PFSK-1 (cell line): ENCODE data around the gene E2F3.

Source experiments
- FOXP2 ChIP-seq: optimal IDR thresholded peaks from 2 replicates; pipeline ENCODE3; 2011; ENCODE audit warnings: borderline replicate concordance, control low read depth, inconsistent platforms; ENCODE audit not compliant: insufficient read depth; ENCODE audit errors: extremely low read length, extremely low read depth
- POLR2AphosphoS5 ChIP-seq: IDR thresholded peaks from 2 replicates; pipeline ENCODE4 v1.6.1; 2012; ENCODE audit warnings: low read depth, mild to moderate bottlenecking, control low read depth, low read length, moderate library complexity
- REST ChIP-seq, 2 experiments: IDR thresholded peaks; 2 replicates each; pipeline versions ENCODE4 v1.6.1 to v1.8.0; 2011 to 2012; ENCODE audit warnings: low read depth in 2 of 2, low read length in 2 of 2, control low read depth in 1 of 2, inconsistent platforms in 1 of 2, mild to moderate bottlenecking in 1 of 2, moderate library complexity in 1 of 2; ENCODE audit not compliant: insufficient read depth in 1 of 2
- SIN3A ChIP-seq: IDR thresholded peaks from 2 replicates; pipeline ENCODE4 v1.6.1; 2012; ENCODE audit warnings: mild to moderate bottlenecking, low read length, moderate library complexity, borderline replicate concordance; ENCODE audit not compliant: insufficient read depth
- TAF1 ChIP-seq: IDR thresholded peaks from 2 replicates; pipeline ENCODE4 v1.6.1; 2012; ENCODE audit warnings: low read length, control low read depth, borderline replicate concordance; ENCODE audit not compliant: insufficient read depth

E2F3 gene

GRCh38 chr6:20409427-20409971 is 7.8 kb downstream of the E2F3 start:
- TF ChIP-seq POLR2AphosphoS5 = no peak
- TF ChIP-seq SIN3A = no peak
- no peak for TF ChIP-seq TAF1
- no peak for TF ChIP-seq REST (IDR thresholded peaks at IDR 0.05; ENCODE audit: insufficient read depth in 1 of 2, low read depth in 2 of 2, low read length in 2 of 2)
- no peak for TF ChIP-seq FOXP2

- no peak for TF ChIP-seq POLR2AphosphoS5
Observed at GRCh38 chr6:20411544-20411943, 9.9 kb downstream of the E2F3 start.

GRCh38 chr6:20411953-20412681 is 10.4 kb downstream of the E2F3 start:
- no peak for TF ChIP-seq SIN3A
- TF ChIP-seq TAF1 = no peak
- TF ChIP-seq POLR2AphosphoS5 = no peak
- TF ChIP-seq FOXP2 = no peak
- no peak for TF ChIP-seq REST (IDR thresholded peaks at IDR 0.05; ENCODE audit: insufficient read depth in 1 of 2, low read depth in 2 of 2, low read length in 2 of 2)

- TF ChIP-seq TAF1 = no peak
Observed at GRCh38 chr6:20412682-20413073, 11.0 kb downstream of the E2F3 start.

- TF ChIP-seq REST (IDR thresholded peaks at IDR 0.05; ENCODE audit: insufficient read depth in 1 of 2, low read depth in 2 of 2, low read length in 2 of 2) (no peak), FOXP2 (no peak), SIN3A (no peak), POLR2AphosphoS5 (no peak), TAF1 (no peak)
Observed at GRCh38 chr6:20413826-20414225, 12.1 kb downstream of the E2F3 start.

DNA sequence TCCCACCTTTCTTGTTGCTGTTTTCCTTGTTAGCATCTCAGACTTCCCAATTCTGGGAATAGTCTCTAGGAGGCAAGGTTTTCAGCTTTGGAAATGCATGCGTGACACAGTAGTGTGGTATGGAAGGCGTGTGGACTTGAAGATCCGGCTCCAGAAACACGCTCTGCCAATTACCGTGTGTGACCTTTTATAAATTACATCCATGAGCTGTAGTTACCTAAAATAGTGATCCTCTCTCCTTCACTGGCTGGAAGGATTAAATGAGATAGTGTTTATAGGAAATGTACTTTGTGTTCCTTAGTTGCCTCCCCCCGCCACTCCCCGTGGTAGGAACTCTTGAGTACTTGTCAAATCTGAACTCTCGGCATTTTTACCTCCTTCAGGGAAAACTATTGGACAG is 13.0 kb downstream of the E2F3 start:
- TF ChIP-seq FOXP2 = no peak
- no peak for TF ChIP-seq TAF1
- TF ChIP-seq POLR2AphosphoS5 = no peak
- no peak for TF ChIP-seq REST (IDR thresholded peaks at IDR 0.05; ENCODE audit: insufficient read depth in 1 of 2, low read depth in 2 of 2, low read length in 2 of 2)
- no peak for TF ChIP-seq SIN3A
